Measurements from ENCODE around the gene ROPN1. TPM values are rescaled to one million over a fixed set of nuclear protein-coding genes. Genes with fewer than 3 reads are reported as not detected.

Gene ROPN1
- total RNA-seq, 3 donors from 2014 or later (not counting 1 experiment from before 2014, with no cell fraction given), result not detected

- TF ChIP-seq CTCF (IDR thresholded peaks at IDR 0.05), result no peak
- Histone ChIP-seq H3K9me3 (ENCODE audit: control insufficient read depth, insufficient read depth, low read length) (no peaks in the 10 kb centered on the region), H3K4me3 (ENCODE audit: low read length) (no peak overlapping the region), H3K27ac (ENCODE audit: low read length) (no peak overlapping the region), H3K27me3 (ENCODE audit: control insufficient read depth, insufficient read depth, low read length) (no peaks in the 10 kb centered on the region), H3K4me1 (ENCODE audit: control insufficient read depth, insufficient read depth, low read length) (no peaks in the 10 kb centered on the region), H3K36me3 (ENCODE audit: control insufficient read depth, insufficient read depth, low read length) (peaks cover 17% of the 10 kb centered on the region)
- Mint-ChIP-seq H3K36me3 (peaks cover 14% of the 10 kb centered on the region), H3K4me1 (no peaks in the 10 kb centered on the region), H3K27me3 (ENCODE audit: low read depth in 2 of 2) (no peaks in the 10 kb centered on the region), H3K9me3 (no peaks in the 10 kb centered on the region), H3K4me3 (no peak overlapping the region), H3K27ac (no peak overlapping the region)
- no peak for ATAC-seq
- WGBS (ENCODE audit: insufficient coverage), result 80% methylated on average over 1 of the region's 2 CpGs
- intact Hi-C loops (cut with micrococcal nuclease), result no loop called here
- DNase-seq, result no peak
Measured at GRCh38 chr3:123939706-123940105, 52.2 kb downstream of the ROPN1 start.

- no peak overlapping the region for H3K27ac Mint-ChIP-seq
- no peak for ATAC-seq
- H3K4me1 ChIP-seq (ENCODE audit: control insufficient read depth, insufficient read depth, low read length), result no peaks in the 10 kb centered on the region
- no peaks in the 10 kb centered on the region for H3K27me3 Mint-ChIP-seq (ENCODE audit: low read depth in 2 of 2)
- TF ChIP-seq CTCF (IDR thresholded peaks at IDR 0.05), result no peak
- H3K9me3 ChIP-seq (ENCODE audit: control insufficient read depth, insufficient read depth, low read length), result no peaks in the 10 kb centered on the region
- H3K27me3 ChIP-seq (ENCODE audit: control insufficient read depth, insufficient read depth, low read length), result no peaks in the 10 kb centered on the region
- no peak overlapping the region for H3K27ac ChIP-seq (ENCODE audit: low read length)
- no peaks in the 10 kb centered on the region for H3K9me3 Mint-ChIP-seq
- intact Hi-C loops (cut with micrococcal nuclease), result no loop called here
- H3K36me3 Mint-ChIP-seq, result peaks cover 14% of the 10 kb centered on the region
- no peak overlapping the region for H3K4me3 Mint-ChIP-seq
- H3K36me3 ChIP-seq (ENCODE audit: control insufficient read depth, insufficient read depth, low read length), result peaks cover 7% of the 10 kb centered on the region
- no peak overlapping the region for H3K4me3 ChIP-seq (ENCODE audit: low read length)
- no CpG with 5 or more reads among the region's 2 CpGs for WGBS (ENCODE audit: insufficient coverage)
- DNase-seq, result no peak
- H3K4me1 Mint-ChIP-seq, result no peaks in the 10 kb centered on the region
Measured at GRCh38 chr3:123936400-123936799, 55.5 kb downstream of the ROPN1 start.

GRCh38 chr3:123935830-123936229 lies 56.1 kb downstream of the ROPN1 start:
- Mint-ChIP-seq H3K27me3 (ENCODE audit: low read depth in 2 of 2) (no peaks in the 10 kb centered on the region), H3K4me3 (no peak overlapping the region), H3K9me3 (no peaks in the 10 kb centered on the region), H3K36me3 (peaks cover 13% of the 10 kb centered on the region), H3K27ac (no peak overlapping the region), H3K4me1 (no peaks in the 10 kb centered on the region)
- no peaks in the 10 kb centered on the region for H3K4me1 ChIP-seq (ENCODE audit: control insufficient read depth, insufficient read depth, low read length)
- no peak for ATAC-seq
- intact Hi-C loops (cut with micrococcal nuclease), result no loop called here
- H3K27me3 ChIP-seq (ENCODE audit: control insufficient read depth, insufficient read depth, low read length), result no peaks in the 10 kb centered on the region
- no peak overlapping the region for H3K27ac ChIP-seq (ENCODE audit: low read length)
- H3K36me3 ChIP-seq (ENCODE audit: control insufficient read depth, insufficient read depth, low read length), result peaks cover 9% of the 10 kb centered on the region
- TF ChIP-seq CTCF (IDR thresholded peaks at IDR 0.05), result no peak
- no peak overlapping the region for H3K4me3 ChIP-seq (ENCODE audit: low read length)
- no peak for DNase-seq
- no peaks in the 10 kb centered on the region for H3K9me3 ChIP-seq (ENCODE audit: control insufficient read depth, insufficient read depth, low read length)

GRCh38 chr3:123934250-123934649 lies 57.7 kb downstream of the ROPN1 start:
- H3K4me3 Mint-ChIP-seq, result no peak overlapping the region
- no peaks in the 10 kb centered on the region for H3K9me3 Mint-ChIP-seq
- no peak for DNase-seq
- H3K4me3 ChIP-seq (ENCODE audit: low read length), result no peak overlapping the region
- H3K4me1 ChIP-seq (ENCODE audit: control insufficient read depth, insufficient read depth, low read length), result no peaks in the 10 kb centered on the region
- H3K36me3 ChIP-seq (ENCODE audit: control insufficient read depth, insufficient read depth, low read length), result peaks cover 6% of the 10 kb centered on the region
- no peak overlapping the region for H3K27ac Mint-ChIP-seq
- 80% methylated on average over 1 of the region's 2 CpGs for WGBS (ENCODE audit: insufficient coverage)
- no peaks in the 10 kb centered on the region for H3K27me3 Mint-ChIP-seq (ENCODE audit: low read depth in 2 of 2)
- no peaks in the 10 kb centered on the region for H3K4me1 Mint-ChIP-seq
- H3K36me3 Mint-ChIP-seq, result peaks cover 9% of the 10 kb centered on the region
- no peak for TF ChIP-seq CTCF (IDR thresholded peaks at IDR 0.05)
- no peak overlapping the region for H3K27ac ChIP-seq (ENCODE audit: low read length)
- H3K27me3 ChIP-seq (ENCODE audit: control insufficient read depth, insufficient read depth, low read length), result no peaks in the 10 kb centered on the region
- H3K9me3 ChIP-seq (ENCODE audit: control insufficient read depth, insufficient read depth, low read length), result no peaks in the 10 kb centered on the region
- intact Hi-C loops (cut with micrococcal nuclease), result no loop called here
- ATAC-seq, result no peak
